ENCODE results near the gene TMEM170A.

- TF ChIP-seq POLR2A (IDR thresholded peaks at IDR 0.05; ENCODE audit: borderline replicate concordance, extremely low read depth, insufficient read depth, insufficient read length) = no peak
- TF ChIP-seq, protein P1, sequence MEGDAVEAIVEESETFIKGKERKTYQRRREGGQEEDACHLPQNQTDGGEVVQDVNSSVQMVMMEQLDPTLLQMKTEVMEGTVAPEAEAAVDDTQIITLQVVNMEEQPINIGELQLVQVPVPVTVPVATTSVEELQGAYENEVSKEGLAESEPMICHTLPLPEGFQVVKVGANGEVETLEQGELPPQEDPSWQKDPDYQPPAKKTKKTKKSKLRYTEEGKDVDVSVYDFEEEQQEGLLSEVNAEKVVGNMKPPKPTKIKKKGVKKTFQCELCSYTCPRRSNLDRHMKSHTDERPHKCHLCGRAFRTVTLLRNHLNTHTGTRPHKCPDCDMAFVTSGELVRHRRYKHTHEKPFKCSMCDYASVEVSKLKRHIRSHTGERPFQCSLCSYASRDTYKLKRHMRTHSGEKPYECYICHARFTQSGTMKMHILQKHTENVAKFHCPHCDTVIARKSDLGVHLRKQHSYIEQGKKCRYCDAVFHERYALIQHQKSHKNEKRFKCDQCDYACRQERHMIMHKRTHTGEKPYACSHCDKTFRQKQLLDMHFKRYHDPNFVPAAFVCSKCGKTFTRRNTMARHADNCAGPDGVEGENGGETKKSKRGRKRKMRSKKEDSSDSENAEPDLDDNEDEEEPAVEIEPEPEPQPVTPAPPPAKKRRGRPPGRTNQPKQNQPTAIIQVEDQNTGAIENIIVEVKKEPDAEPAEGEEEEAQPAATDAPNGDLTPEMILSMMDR (IDR thresholded peaks at IDR 0.05 in 2 of 3, conservative IDR thresholded peaks at IDR 0.05 in 1 of 3; ENCODE audit: borderline replicate concordance in 1 of 3, insufficient read depth in 1 of 3, low read depth in 2 of 3, low read length in 2 of 3) = no peak
- no peak for TF ChIP-seq ZNF274 (IDR thresholded peaks at IDR 0.05; ENCODE audit: low read depth, low read length)
These were observed 47.5 kb downstream of the TMEM170A start for GRCh38 chr16:75416904-75417565.

Measured in HCT116 (cell line).